ENCODE measurements around the gene DACH1.

Gene DACH1

GRCh38 chr13:71853725-71854124 lies 13.3 kb downstream of the DACH1 start (continued):
- TF ChIP-seq PATZ1 (CRISPR knock-in tag; IDR thresholded peaks at IDR 0.05; ENCODE audit: borderline replicate concordance), result no peak
- TF ChIP-seq TCF4 (CRISPR knock-in tag; IDR thresholded peaks at IDR 0.05; ENCODE audit: borderline replicate concordance), result no peak; the same call in 1 of the 2 replicates
- no peak for TF ChIP-seq ZNF565 (CRISPR knock-in tag; conservative IDR thresholded peaks at IDR 0.05; ENCODE audit: low read depth)
- TF ChIP-seq GLIS3 (CRISPR knock-in tag; IDR thresholded peaks at IDR 0.05), result no peak
- no peak for TF ChIP-seq PPARA (CRISPR knock-in tag; IDR thresholded peaks at IDR 0.05; ENCODE audit: borderline replicate concordance)
- no peak for TF ChIP-seq POU6F1 (CRISPR knock-in tag; IDR thresholded peaks at IDR 0.05; ENCODE audit: borderline replicate concordance, low read depth)
- no peak for TF ChIP-seq TOX (CRISPR knock-in tag; IDR thresholded peaks at IDR 0.05; ENCODE audit: borderline replicate concordance)
- no peak for TF ChIP-seq ZNF8 (CRISPR knock-in tag; IDR thresholded peaks at IDR 0.05)
- no peak for TF ChIP-seq ZFP3 (CRISPR knock-in tag; IDR thresholded peaks at IDR 0.05)

GRCh38 chr13:71852736-71853135 lies 14.3 kb downstream of the DACH1 start:
- no peak for TF ChIP-seq ZNF565 (CRISPR knock-in tag; conservative IDR thresholded peaks at IDR 0.05; ENCODE audit: low read depth)
- TF ChIP-seq TSHZ2 (CRISPR knock-in tag; IDR thresholded peaks at IDR 0.05), result no peak
- no peak for TF ChIP-seq CSRNP3 (CRISPR knock-in tag; IDR thresholded peaks at IDR 0.05)
- TF ChIP-seq ISL1 (CRISPR knock-in tag; IDR thresholded peaks at IDR 0.05), result no peak
- no peak for TF ChIP-seq ZC3H10 (CRISPR knock-in tag; IDR thresholded peaks at IDR 0.05)
- no peak for TF ChIP-seq TCF4 (CRISPR knock-in tag; IDR thresholded peaks at IDR 0.05; ENCODE audit: borderline replicate concordance)
- no peak for TF ChIP-seq CSDC2 (CRISPR knock-in tag; IDR thresholded peaks at IDR 0.05)
- TF ChIP-seq ZFP3 (CRISPR knock-in tag; IDR thresholded peaks at IDR 0.05), result no peak
- TF ChIP-seq ARNTL (CRISPR knock-in tag; IDR thresholded peaks at IDR 0.05; ENCODE audit: borderline replicate concordance, low read depth), result no peak
- no peak for TF ChIP-seq ZFP30 (CRISPR knock-in tag; IDR thresholded peaks at IDR 0.05)
- no peak for TF ChIP-seq TOX (CRISPR knock-in tag; IDR thresholded peaks at IDR 0.05; ENCODE audit: borderline replicate concordance)
- TF ChIP-seq CREB5 (CRISPR knock-in tag; IDR thresholded peaks at IDR 0.05; ENCODE audit: low read depth), result no peak
- TF ChIP-seq GLIS3 (CRISPR knock-in tag; IDR thresholded peaks at IDR 0.05), result no peak
- no peak for TF ChIP-seq POU6F1 (CRISPR knock-in tag; IDR thresholded peaks at IDR 0.05; ENCODE audit: borderline replicate concordance, low read depth)
- no peak for TF ChIP-seq PPARA (CRISPR knock-in tag; IDR thresholded peaks at IDR 0.05; ENCODE audit: borderline replicate concordance)
- no peak for TF ChIP-seq ZNF70 (CRISPR knock-in tag; IDR thresholded peaks at IDR 0.05)
- TF ChIP-seq RARB (CRISPR knock-in tag; IDR thresholded peaks at IDR 0.05), result no peak
- ATAC-seq, result no peak

Measured in SK-N-SH treated with all-trans-retinoic acid at 6 μM for 48 hours (cell line).